ENCODE data around the gene SPAAR. TPM values are rescaled to one million over a fixed set of nuclear protein-coding genes. Genes with fewer than 3 reads are reported as not detected.

SPAAR gene
- total RNA-seq, 4 donors from 2014 or later = 7.8 to 42.4 (median 12.8) TPM

- no peak for TF ChIP-seq CTCF (IDR thresholded peaks at IDR 0.05; ENCODE audit: low read depth)
These were observed 40.4 kb upstream of the SPAAR start for GRCh38 chr9:35868933-35869332.

- no peak for TF ChIP-seq CTCF (IDR thresholded peaks at IDR 0.05; ENCODE audit: low read depth)
These were observed 39.6 kb upstream of the SPAAR start for GRCh38 chr9:35869621-35870216.

GRCh38 chr9:35870351-35870923 lies 38.9 kb upstream of the SPAAR start, which contains the start of gene OR13J1:
Gene OR13J1, minus strand, starts transcription at chr9:35870401. Its CDS starts 0 bp downstream, at chr9:35870401.
- TF ChIP-seq CTCF (IDR thresholded peaks at IDR 0.05; ENCODE audit: low read depth) = no peak

GRCh38 chr9:35871545-35871944 lies 37.7 kb upstream of the SPAAR start:
- no peak for TF ChIP-seq CTCF (IDR thresholded peaks at IDR 0.05; ENCODE audit: low read depth)

- TF ChIP-seq CTCF (IDR thresholded peaks at IDR 0.05; ENCODE audit: low read depth) = no peak
These were observed 36.8 kb upstream of the SPAAR start for GRCh38 chr9:35872505-35872904.

- no peak for TF ChIP-seq CTCF (IDR thresholded peaks at IDR 0.05; ENCODE audit: low read depth)
These were observed 26.9 kb upstream of the SPAAR start for GRCh38 chr9:35882263-35882848.

GRCh38 chr9:35882996-35883395 lies 26.3 kb upstream of the SPAAR start:
- no peak for TF ChIP-seq CTCF (IDR thresholded peaks at IDR 0.05; ENCODE audit: low read depth)
